ENCODE data around the gene SLC16A6. TPM values are rescaled to one million over a fixed set of nuclear protein-coding genes. Genes with fewer than 3 reads are reported as not detected.
A peak's percentile ranks its signal among the peaks of the same experiment; 100 is the strongest.

SLC16A6 gene
- total and polyA plus RNA-seq, 2 experiments from 2014 or later = 0.16 to 0.32 TPM

- no peak for TF ChIP-seq EZH2phosphoT487 (IDR thresholded peaks at IDR 0.05; ENCODE audit: insufficient read depth, low read depth)
- TF ChIP-seq EZH2 (IDR thresholded peaks at IDR 0.05; ENCODE audit: insufficient read depth, poor library complexity, severe bottlenecking) = no peak
- no peak overlapping the region for H3K27ac ChIP-seq
- no peaks in the 10 kb centered on the region for H4K20me1 ChIP-seq (ENCODE audit: insufficient read depth)
- H3K36me3 ChIP-seq (ENCODE audit: low read depth) = no peaks in the 10 kb centered on the region
- no peak overlapping the region for H3K4me3 ChIP-seq
- no peak overlapping the region for H2AFZ ChIP-seq
- DNase-seq = no peak
- H3K9me2 ChIP-seq (ENCODE audit: insufficient read depth) = no peaks in the 10 kb centered on the region
- H3F3A ChIP-seq (ENCODE audit: insufficient read depth) = no peaks in the 10 kb centered on the region
- H3K9me3 ChIP-seq (ENCODE audit: low read depth) = no peaks in the 10 kb centered on the region
- H3K79me2 ChIP-seq (ENCODE audit: insufficient read depth) = no peaks in the 10 kb centered on the region
- H3K9ac ChIP-seq = no peak overlapping the region
- no peaks in the 10 kb centered on the region; the same call in 1 of the 2 replicates for H3K27me3 ChIP-seq (replicated peaks; ENCODE audit: insufficient read depth)
- 75 to 78% methylated on average over 4 of the region's 4 CpGs for WGBS, 2 experiments (ENCODE audit: low coverage in 1 of 2, low lambda C conversion rate in 2 of 2, missing lambda C conversion rate in 2 of 2)
- in situ Hi-C loops (cut with MboI) = no loop called here
- H3K4me2 ChIP-seq (ENCODE audit: unreplicated experiment) = no peak overlapping the region
- H3K4me1 ChIP-seq (ENCODE audit: insufficient read depth) = peaks cover 10% of the 10 kb centered on the region; the same call in 1 of the 2 replicates
Measured at GRCh38 chr17:68302666-68303065, 11.7 kb upstream of the SLC16A6 start.

- peaks cover 10% of the 10 kb centered on the region; the same call in 1 of the 2 replicates for H3K4me1 ChIP-seq (ENCODE audit: insufficient read depth)
- in situ Hi-C loops (cut with MboI) = no loop called here
- no peaks in the 10 kb centered on the region; the same call in 1 of the 2 replicates for H3K27me3 ChIP-seq (replicated peaks; ENCODE audit: insufficient read depth)
- no peaks in the 10 kb centered on the region for H4K20me1 ChIP-seq (ENCODE audit: insufficient read depth)
- no peaks in the 10 kb centered on the region for H3K36me3 ChIP-seq (ENCODE audit: low read depth)
- H3K79me2 ChIP-seq (ENCODE audit: insufficient read depth) = no peaks in the 10 kb centered on the region
- H3F3A ChIP-seq (ENCODE audit: insufficient read depth) = no peaks in the 10 kb centered on the region
- peak; percentile 5 for DNase-seq
- H3K4me3 ChIP-seq = no peak overlapping the region
- no peak overlapping the region for H3K4me2 ChIP-seq (ENCODE audit: unreplicated experiment)
- H2AFZ ChIP-seq = no peak overlapping the region
- TF ChIP-seq EZH2phosphoT487 (IDR thresholded peaks at IDR 0.05; ENCODE audit: insufficient read depth, low read depth) (no peak), EZH2 (IDR thresholded peaks at IDR 0.05; ENCODE audit: insufficient read depth, poor library complexity, severe bottlenecking) (no peak)
- no peak overlapping the region for H3K9ac ChIP-seq
- 77 to 79% methylated on average over 10 of the region's 10 CpGs for whole genome bisulfite sequencing, 2 experiments (ENCODE audit: low coverage in 1 of 2, low lambda C conversion rate in 2 of 2, missing lambda C conversion rate in 2 of 2)
- H3K27ac ChIP-seq = no peak overlapping the region
- no peaks in the 10 kb centered on the region for H3K9me3 ChIP-seq (ENCODE audit: low read depth)
- no peaks in the 10 kb centered on the region for H3K9me2 ChIP-seq (ENCODE audit: insufficient read depth)
Measured at GRCh38 chr17:68302066-68302564, 11.2 kb upstream of the SLC16A6 start.

- no peak for DNase-seq
- TF ChIP-seq EZH2 (IDR thresholded peaks at IDR 0.05; ENCODE audit: insufficient read depth, poor library complexity, severe bottlenecking) (no peak), EZH2phosphoT487 (IDR thresholded peaks at IDR 0.05; ENCODE audit: insufficient read depth, low read depth) (no peak)
- Histone ChIP-seq H3K9me2 (ENCODE audit: insufficient read depth) (no peaks in the 10 kb centered on the region), H3K9me3 (ENCODE audit: low read depth) (no peaks in the 10 kb centered on the region), H3K27me3 (replicated peaks; ENCODE audit: insufficient read depth) (no peaks in the 10 kb centered on the region; the same call in 1 of the 2 replicates), H4K20me1 (ENCODE audit: insufficient read depth) (no peaks in the 10 kb centered on the region), H3K4me1 (ENCODE audit: insufficient read depth) (peaks cover 15% of the 10 kb centered on the region), H3K79me2 (ENCODE audit: insufficient read depth) (no peaks in the 10 kb centered on the region), H3K36me3 (ENCODE audit: low read depth) (no peaks in the 10 kb centered on the region), H3K9ac (no peak overlapping the region), H2AFZ (no peak overlapping the region), H3K4me2 (ENCODE audit: unreplicated experiment) (no peak overlapping the region), H3K4me3 (no peak overlapping the region), H3K27ac (no peak overlapping the region), H3F3A (ENCODE audit: insufficient read depth) (no peaks in the 10 kb centered on the region)
- WGBS, 2 experiments (ENCODE audit: low coverage in 1 of 2, low lambda C conversion rate in 2 of 2, missing lambda C conversion rate in 2 of 2) = 75 to 83% methylated on average over 9 of the region's 9 CpGs
- in situ Hi-C loops (cut with MboI) = no loop called here
Measured at GRCh38 chr17:68301438-68301959, 10.6 kb upstream of the SLC16A6 start.

GRCh38 chr17:68299817-68300216 lies 8.9 kb upstream of the SLC16A6 start:
- Histone ChIP-seq H3K9me3 (ENCODE audit: low read depth) (no peaks in the 10 kb centered on the region), H3K27ac (no peak overlapping the region), H3K79me2 (ENCODE audit: insufficient read depth) (no peaks in the 10 kb centered on the region), H3K27me3 (replicated peaks; ENCODE audit: insufficient read depth) (no peaks in the 10 kb centered on the region; the same call in 1 of the 2 replicates), H3F3A (ENCODE audit: insufficient read depth) (no peaks in the 10 kb centered on the region), H3K4me3 (no peak overlapping the region), H2AFZ (no peak overlapping the region), H4K20me1 (ENCODE audit: insufficient read depth) (no peaks in the 10 kb centered on the region), H3K9me2 (ENCODE audit: insufficient read depth) (no peaks in the 10 kb centered on the region), H3K36me3 (ENCODE audit: low read depth) (no peaks in the 10 kb centered on the region), H3K9ac (no peak overlapping the region), H3K4me1 (ENCODE audit: insufficient read depth) (peaks cover 9% of the 10 kb centered on the region; the same call in 1 of the 2 replicates), H3K4me2 (ENCODE audit: unreplicated experiment) (no peak overlapping the region)
- WGBS, 2 experiments (ENCODE audit: low coverage in 1 of 2, low lambda C conversion rate in 2 of 2, missing lambda C conversion rate in 2 of 2) = 84 to 86% methylated on average over 3 of the region's 3 CpGs
- DNase-seq = no peak
- no peak for TF ChIP-seq EZH2phosphoT487 (IDR thresholded peaks at IDR 0.05; ENCODE audit: insufficient read depth, low read depth)
- in situ Hi-C loops (cut with MboI) = no loop called here

Data from GM23248 (cell line).